Endodermal cell (in vitro differentiated cells): ENCODE data around the gene OBP2A. TPM values are rescaled to one million over a fixed set of nuclear protein-coding genes. Genes with fewer than 3 reads are reported as not detected.

Experiments
- DNase-seq: peaks from one replicate; pipeline ENCODE4 v3.0.0-alpha.2; 2017
- H3K27ac ChIP-seq: 2 replicates; pipeline ENCODE4 v1.5.1; 2013; ENCODE audit warnings: mild to moderate bottlenecking, low read depth, low read length, moderate library complexity
- H3K27me3 ChIP-seq: 2 replicates; pipeline ENCODE4 v1.6.1; 2013; ENCODE audit warnings: mild to moderate bottlenecking, low read length, moderate library complexity; ENCODE audit not compliant: insufficient read depth, control insufficient read depth, poor library complexity, severe bottlenecking
- H3K36me3 ChIP-seq: 2 replicates; pipeline ENCODE4 v1.7.0; 2013; ENCODE audit warnings: mild to moderate bottlenecking, low read length, moderate library complexity; ENCODE audit not compliant: control insufficient read depth, insufficient read depth
- H3K4me1 ChIP-seq: one replicate; pipeline ENCODE4 v1.7.0; 2013; ENCODE audit warnings: low read length; ENCODE audit not compliant: control insufficient read depth, insufficient read depth
- H3K4me3 ChIP-seq: 2 replicates; pipeline ENCODE4 v1.5.1; 2013; ENCODE audit warnings: mild to moderate bottlenecking, low read length, moderate library complexity
- H3K9ac ChIP-seq: 2 replicates; pipeline ENCODE4 v1.6.1; 2013; ENCODE audit warnings: mild to moderate bottlenecking, low read length, moderate library complexity; ENCODE audit not compliant: poor library complexity, severe bottlenecking; ENCODE audit errors: extremely low read depth
- H3K9me3 ChIP-seq: 2 replicates; pipeline ENCODE4 v1.6.1; 2013; ENCODE audit warnings: mild to moderate bottlenecking, low read length, moderate library complexity; ENCODE audit not compliant: control insufficient read depth
- H3K27ac Mint-ChIP-seq: 2 replicates; pipeline ENCODE4 v1.8.0; 2020; ENCODE audit warnings: mixed read lengths
- H3K27me3 Mint-ChIP-seq: 2 replicates; pipeline ENCODE4 v1.8.0; 2021; ENCODE audit warnings: mild to moderate bottlenecking, mixed read lengths; ENCODE audit not compliant: insufficient read depth
- H3K36me3 Mint-ChIP-seq: 2 replicates; pipeline ENCODE4 v1.8.0; 2020; ENCODE audit warnings: low read depth, mixed read lengths
- H3K4me1 Mint-ChIP-seq: 2 replicates; pipeline ENCODE4 v1.8.0; 2020; ENCODE audit warnings: mixed read lengths
- H3K4me3 Mint-ChIP-seq: 2 replicates; pipeline ENCODE4 v1.8.0; 2020; ENCODE audit warnings: mild to moderate bottlenecking, moderate library complexity, mixed read lengths
- H3K9me3 Mint-ChIP-seq: 2 replicates; pipeline ENCODE4 v1.8.0; 2020; ENCODE audit warnings: mild to moderate bottlenecking, mixed read lengths
- CTCF ChIP-seq: fragments of 200-600 bp; sonication (generic); conservative IDR thresholded peaks from 2 replicates; pipeline ENCODE4 v1.5.0; 2021; ENCODE audit warnings: antibody characterized with exemption, mild to moderate bottlenecking
- WGBS, 2 experiments: methylation state at CpG; one replicate each; pipeline versions ENCODE4 v1.1.5 to v1.1.7; 2013; ENCODE audit warnings: missing lambda C conversion rate in 2 of 2, mixed read lengths in 1 of 2; ENCODE audit not compliant: insufficient coverage in 1 of 2, insufficient read length in 1 of 2; 5-methylcytosine and 5-hydroxymethylcytosine counted together
- total RNA-seq, 2 donors: library from RNA; stranded (reverse); fragmentation: NEBNext Ultra II Directional in 1 of 2; extraction: Animal tissue kit (Norgen Biotek cat#: 25700) in 1 of 2; gene quantifications; 2 replicates in 1 of 2; 3 replicates in 1 of 2; pipeline ENCODE4 v1.2.1, GENCODE V29; 2021

The OBP2A gene
- total RNA-seq, 2 donors from 2014 or later = not detected

GRCh38 chr9:135581636-135582426 is 35.9 kb downstream of the OBP2A start:
- no peak for TF ChIP-seq CTCF
- no peaks in the 10 kb centered on the region for H3K36me3 ChIP-seq
- H3K9ac ChIP-seq = no peak overlapping the region
- no peaks in the 10 kb centered on the region for H3K4me1 ChIP-seq
- Mint-ChIP-seq H3K4me3 (no peak overlapping the region), H3K9me3 (peaks cover 10% of the 10 kb centered on the region), H3K4me1 (no peaks in the 10 kb centered on the region), H3K27me3 (peaks cover 3% of the 10 kb centered on the region), H3K36me3 (no peaks in the 10 kb centered on the region), H3K27ac (no peak overlapping the region)
- H3K27ac ChIP-seq = no peak overlapping the region
- H3K4me3 ChIP-seq = no peak overlapping the region
- no peaks in the 10 kb centered on the region for H3K9me3 ChIP-seq
- WGBS, 2 experiments = 91 to 92% methylated on average over 14 to 17 of the region's 18 CpGs
- H3K27me3 ChIP-seq = no peaks in the 10 kb centered on the region
- DNase-seq = no peak

GRCh38 chr9:135582541-135582940 is 36.6 kb downstream of the OBP2A start:
- Mint-ChIP-seq H3K9me3 (peaks cover 10% of the 10 kb centered on the region), H3K27me3 (peaks cover 3% of the 10 kb centered on the region), H3K36me3 (no peaks in the 10 kb centered on the region), H3K4me1 (no peaks in the 10 kb centered on the region), H3K27ac (no peak overlapping the region), H3K4me3 (no peak overlapping the region)
- Histone ChIP-seq H3K9me3 (no peaks in the 10 kb centered on the region), H3K4me1 (no peaks in the 10 kb centered on the region), H3K27me3 (no peaks in the 10 kb centered on the region), H3K9ac (no peak overlapping the region), H3K36me3 (no peaks in the 10 kb centered on the region), H3K27ac (no peak overlapping the region), H3K4me3 (no peak overlapping the region)
- DNase-seq = no peak
- no peak for TF ChIP-seq CTCF
- WGBS, 2 experiments = 91 to 94% methylated on average over 13 to 14 of the region's 14 CpGs

- no peak for DNase-seq
- Histone ChIP-seq H3K9ac (no peak overlapping the region), H3K27me3 (no peaks in the 10 kb centered on the region), H3K27ac (no peak overlapping the region), H3K4me3 (no peak overlapping the region), H3K9me3 (no peaks in the 10 kb centered on the region), H3K4me1 (no peaks in the 10 kb centered on the region), H3K36me3 (no peaks in the 10 kb centered on the region)
- Mint-ChIP-seq H3K9me3 (peaks cover 10% of the 10 kb centered on the region), H3K4me1 (no peaks in the 10 kb centered on the region), H3K4me3 (no peak overlapping the region), H3K27me3 (peaks cover 3% of the 10 kb centered on the region), H3K27ac (no peak overlapping the region), H3K36me3 (no peaks in the 10 kb centered on the region)
- no peak for TF ChIP-seq CTCF
- WGBS, 2 experiments = 90 to 91% methylated on average over 13 to 19 of the region's 19 CpGs
Measured at GRCh38 chr9:135582966-135583687, 37.2 kb downstream of the OBP2A start.
